ENCODE measurements around the gene CDK5RAP3. TPM values are rescaled to one million over a fixed set of nuclear protein-coding genes. Genes with fewer than 3 reads are reported as not detected.
A peak's percentile ranks its signal among the peaks of the same experiment; 100 is the strongest.

Gene CDK5RAP3
- total RNA-seq, 1 experiment from 2014 or later = 149 TPM

DNA sequence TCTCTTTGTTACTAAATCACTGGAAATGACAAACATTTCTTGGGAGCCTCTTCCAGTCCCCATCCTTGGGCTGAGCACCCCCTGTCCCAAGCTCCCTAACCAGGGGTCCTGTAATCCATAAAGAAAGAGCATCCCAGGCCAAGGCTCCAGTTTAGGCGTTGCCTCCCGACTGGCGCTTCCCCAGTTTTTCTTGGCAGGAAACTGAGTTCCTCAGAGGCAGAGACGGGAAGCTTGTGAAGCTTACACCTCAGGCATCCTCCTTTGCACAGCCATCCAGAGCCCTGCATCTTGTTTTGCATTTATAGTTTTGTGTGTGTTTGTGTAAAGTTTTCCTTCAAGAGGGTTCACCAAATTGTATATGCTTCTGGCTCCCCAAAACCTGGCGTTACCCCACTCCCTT, 59.6 kb downstream of the CDK5RAP3 start:
- Histone ChIP-seq H2BK5ac (ENCODE audit: insufficient read length, low read length) (no peak overlapping the region), H2BK120ac (ENCODE audit: low read depth, low read length, poor library complexity, severe bottlenecking) (no peak overlapping the region), H3K79me2 (ENCODE audit: insufficient read depth, low read length) (no peaks in the 10 kb centered on the region), H4K5ac (ENCODE audit: insufficient read length, low read depth, low read length) (no peak overlapping the region), H4K20me1 (ENCODE audit: control insufficient read depth, insufficient read depth, insufficient read length) (no peaks in the 10 kb centered on the region), H3K56ac (ENCODE audit: insufficient read length, low read depth, low read length) (no peak overlapping the region), H3K27ac (ENCODE audit: insufficient read length, low read depth, low read length) (no peak overlapping the region), H3K4me2 (ENCODE audit: insufficient read depth, insufficient read length, low read length) (no peak overlapping the region), H2AFZ (ENCODE audit: low read length) (no peak overlapping the region), H2BK15ac (ENCODE audit: low read depth, low read length) (no peak overlapping the region), H4K8ac (replicated peaks; ENCODE audit: insufficient read length, low read depth, low read length) (no peak overlapping the region), H3K4me1 (ENCODE audit: insufficient read depth, low read length) (no peaks in the 10 kb centered on the region), H2AK5ac (ENCODE audit: insufficient read length, low read length) (no peak overlapping the region), H3K23ac (ENCODE audit: insufficient read length, low read depth, low read length) (no peak overlapping the region), H3K18ac (ENCODE audit: insufficient read length, low read depth, low read length) (no peak overlapping the region), H3K23me2 (ENCODE audit: insufficient read length, low read depth, low read length, poor library complexity, severe bottlenecking) (peaks cover under 1% of the 10 kb centered on the region), H3T11ph (ENCODE audit: low read length) (no peak overlapping the region), H3K79me1 (ENCODE audit: insufficient read depth, low read depth, low read length, poor library complexity, severe bottlenecking) (no peaks in the 10 kb centered on the region), H4K91ac (ENCODE audit: insufficient read length, low read depth, low read length) (no peak overlapping the region), H2BK12ac (ENCODE audit: insufficient read length, low read depth, low read length) (no peak overlapping the region), H3K9me3 (ENCODE audit: control insufficient read depth, low read depth, low read length) (no peaks in the 10 kb centered on the region), H2BK20ac (ENCODE audit: low read depth, low read length, poor library complexity, severe bottlenecking) (no peak overlapping the region), H3K4ac (ENCODE audit: low read depth, low read length) (no peak overlapping the region), H3K9ac (ENCODE audit: extremely low read depth, insufficient read length, low read length) (no peak overlapping the region), H3K27me3 (ENCODE audit: insufficient read depth, low read length) (no peaks in the 10 kb centered on the region; the same call in 1 of the 2 replicates), H3K14ac (ENCODE audit: insufficient read depth, low read length) (no peak overlapping the region)
- Mint-ChIP-seq H3K9me3 (no peaks in the 10 kb centered on the region; a peak in 1 of 5 replicates), H3K36me3 (ENCODE audit: insufficient read depth in 1 of 3, low read depth in 3 of 3) (no peaks in the 10 kb centered on the region), H3K4me1 (peaks cover 12 to 15% of the 10 kb centered on the region in 2 experiments), H3K27me3 (ENCODE audit: low read depth) (peaks cover 52% of the 10 kb centered on the region), H3K4me3 (no peak overlapping the region), H3K27ac (peak overlapping the region in 1 of 3 experiments; percentile 25; a peak in 1 of 7 replicates)
- TF ChIP-seq, protein P1, sequence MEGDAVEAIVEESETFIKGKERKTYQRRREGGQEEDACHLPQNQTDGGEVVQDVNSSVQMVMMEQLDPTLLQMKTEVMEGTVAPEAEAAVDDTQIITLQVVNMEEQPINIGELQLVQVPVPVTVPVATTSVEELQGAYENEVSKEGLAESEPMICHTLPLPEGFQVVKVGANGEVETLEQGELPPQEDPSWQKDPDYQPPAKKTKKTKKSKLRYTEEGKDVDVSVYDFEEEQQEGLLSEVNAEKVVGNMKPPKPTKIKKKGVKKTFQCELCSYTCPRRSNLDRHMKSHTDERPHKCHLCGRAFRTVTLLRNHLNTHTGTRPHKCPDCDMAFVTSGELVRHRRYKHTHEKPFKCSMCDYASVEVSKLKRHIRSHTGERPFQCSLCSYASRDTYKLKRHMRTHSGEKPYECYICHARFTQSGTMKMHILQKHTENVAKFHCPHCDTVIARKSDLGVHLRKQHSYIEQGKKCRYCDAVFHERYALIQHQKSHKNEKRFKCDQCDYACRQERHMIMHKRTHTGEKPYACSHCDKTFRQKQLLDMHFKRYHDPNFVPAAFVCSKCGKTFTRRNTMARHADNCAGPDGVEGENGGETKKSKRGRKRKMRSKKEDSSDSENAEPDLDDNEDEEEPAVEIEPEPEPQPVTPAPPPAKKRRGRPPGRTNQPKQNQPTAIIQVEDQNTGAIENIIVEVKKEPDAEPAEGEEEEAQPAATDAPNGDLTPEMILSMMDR (conservative IDR thresholded peaks at IDR 0.05) = no peak
- WGBS (ENCODE audit: extremely low coverage, insufficient read length, low lambda C conversion rate) = no CpG with 5 or more reads among the region's 5 CpGs
- no peak for DNase-seq

Other genes starting within 250 kb of the CDK5RAP3 start
- gene TBX21, start 237.9 kb upstream of the CDK5RAP3 start, total RNA-seq (2021) = not detected in 2 replicates
- 12.0 and 13.0 TPM in 2 replicates for gene OSBPL7, start 149.3 kb upstream of the CDK5RAP3 start, total RNA-seq (2021)
- 67.2 and 68.4 TPM in 2 replicates for gene MRPL10, start 139.6 kb upstream of the CDK5RAP3 start, total RNA-seq (2021)
- 0.29 and 0.31 TPM in 2 replicates for gene LRRC46, start 139.4 kb upstream of the CDK5RAP3 start, total RNA-seq (2021)
- gene SCRN2, start 129.8 kb upstream of the CDK5RAP3 start, total RNA-seq (2021) = 34.0 and 38.6 TPM in 2 replicates
- gene SP6, start 120.0 kb upstream of the CDK5RAP3 start, total RNA-seq (2021) = 0.90 and 0.92 TPM in 2 replicates
- gene SP2, start 74.9 kb upstream of the CDK5RAP3 start, total RNA-seq (2021) = 19.3 and 20.0 TPM in 2 replicates
- 6.7 and 7.3 TPM in 2 replicates for gene PNPO, start 29.5 kb upstream of the CDK5RAP3 start, total RNA-seq (2021)
- not detected in 2 replicates for gene PRR15L, start 13.2 kb upstream of the CDK5RAP3 start, total RNA-seq (2021)
- gene COPZ2, start 66.7 kb downstream of the CDK5RAP3 start, total RNA-seq (2021) = 0.68 and 0.77 TPM in 2 replicates
- gene NFE2L1, start 77.2 kb downstream of the CDK5RAP3 start, total RNA-seq (2021) = 158 and 161 TPM in 2 replicates
- 155 and 158 TPM in 2 replicates for gene CBX1, start 130.4 kb downstream of the CDK5RAP3 start, total RNA-seq (2021)
- 20.0 and 21.7 TPM in 2 replicates for gene SNX11, start 136.7 kb downstream of the CDK5RAP3 start, total RNA-seq (2021)